Testis (tissue), 2 donors: ENCODE data around the gene CDH12.

Source experiments
- POLR2A ChIP-seq: fragments of 450-650 bp; IDR thresholded peaks from one replicate; pipeline ENCODE4 v1.6.1; 2017; ENCODE audit warnings: antibody characterized with exemption, mild to moderate bottlenecking, moderate library complexity
- TF ChIP-seq, protein P1 (sequence below), 3 experiments: fragments of 450-650 bp in 2 of 3; fragments of 200-600 bp in 1 of 3; sonication (generic) in 1 of 3; IDR thresholded peaks; one replicate each; pipeline ENCODE4 v1.5.1; 2016 to 2019; ENCODE audit warnings: antibody characterized with exemption in 3 of 3, mild to moderate bottlenecking in 2 of 3, moderate library complexity in 1 of 3

DNA sequence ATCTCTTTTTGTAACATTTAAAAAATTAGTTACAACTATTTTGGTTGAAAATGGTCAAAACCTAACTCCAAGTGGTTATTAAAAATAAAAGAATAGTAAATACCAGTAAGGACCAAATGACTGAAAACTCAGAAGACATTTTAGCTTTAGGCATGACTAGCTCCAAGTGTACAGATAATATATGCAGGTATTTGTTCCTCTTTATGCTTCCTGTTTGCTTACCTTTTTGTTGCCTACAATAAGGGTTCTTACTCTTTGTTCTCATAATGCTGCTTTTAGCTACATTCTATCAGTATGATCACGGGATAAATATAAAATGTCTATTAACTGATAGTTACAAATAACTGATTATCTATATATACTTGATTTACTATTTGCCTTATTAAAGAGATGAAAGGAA lies 259.6 kb downstream of the CDH12 start:
- TF ChIP-seq, protein P1, sequence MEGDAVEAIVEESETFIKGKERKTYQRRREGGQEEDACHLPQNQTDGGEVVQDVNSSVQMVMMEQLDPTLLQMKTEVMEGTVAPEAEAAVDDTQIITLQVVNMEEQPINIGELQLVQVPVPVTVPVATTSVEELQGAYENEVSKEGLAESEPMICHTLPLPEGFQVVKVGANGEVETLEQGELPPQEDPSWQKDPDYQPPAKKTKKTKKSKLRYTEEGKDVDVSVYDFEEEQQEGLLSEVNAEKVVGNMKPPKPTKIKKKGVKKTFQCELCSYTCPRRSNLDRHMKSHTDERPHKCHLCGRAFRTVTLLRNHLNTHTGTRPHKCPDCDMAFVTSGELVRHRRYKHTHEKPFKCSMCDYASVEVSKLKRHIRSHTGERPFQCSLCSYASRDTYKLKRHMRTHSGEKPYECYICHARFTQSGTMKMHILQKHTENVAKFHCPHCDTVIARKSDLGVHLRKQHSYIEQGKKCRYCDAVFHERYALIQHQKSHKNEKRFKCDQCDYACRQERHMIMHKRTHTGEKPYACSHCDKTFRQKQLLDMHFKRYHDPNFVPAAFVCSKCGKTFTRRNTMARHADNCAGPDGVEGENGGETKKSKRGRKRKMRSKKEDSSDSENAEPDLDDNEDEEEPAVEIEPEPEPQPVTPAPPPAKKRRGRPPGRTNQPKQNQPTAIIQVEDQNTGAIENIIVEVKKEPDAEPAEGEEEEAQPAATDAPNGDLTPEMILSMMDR (IDR thresholded peaks at IDR 0.05) = no peak
- TF ChIP-seq POLR2A = no peak
